Gastrocnemius medialis (tissue), 4 donors: ENCODE results near the gene INPP5F. TPM values are rescaled to one million over a fixed set of nuclear protein-coding genes. Genes with fewer than 3 reads are reported as not detected.

Experiments used
- ATAC-seq, 2 donors: fragments of 150-250 bp; one replicate each; pipeline ENCODE4 v1.9.1; 2016
- DNase-seq, 2 donors: peaks; one replicate each; pipeline ENCODE4 v3.0.0-alpha.2; 2019
- H3K27ac ChIP-seq, 4 donors: fragments of 200-600 bp; sonication (generic); 1 replicate in 1 of 4; 2 replicates in 3 of 4; pipeline ENCODE4 v1.5.1; 2016 to 2018; ENCODE audit warnings: mild to moderate bottlenecking in 2 of 4, moderate library complexity in 1 of 4
- H3K27me3 ChIP-seq, 3 donors: fragments of 200-600 bp; sonication (generic) in 2 of 3; 1 replicate in 1 of 3; 2 replicates in 2 of 3; pipeline versions ENCODE4 v1.5.1 to v1.6.0; 2016 to 2019; ENCODE audit warnings: mild to moderate bottlenecking in 1 of 3, moderate library complexity in 1 of 3
- H3K36me3 ChIP-seq, 2 donors: fragments of 200-600 bp; sonication (generic) in 1 of 2; one replicate each; pipeline ENCODE4 v1.5.1; 2017 to 2018
- H3K4me1 ChIP-seq, 2 donors: fragments of 200-600 bp; sonication (generic) in 1 of 2; one replicate each; pipeline ENCODE4 v1.5.1; 2016 to 2017; ENCODE audit warnings: mild to moderate bottlenecking in 2 of 2
- H3K4me3 ChIP-seq, 4 donors: fragments of 200-600 bp; sonication (generic) in 3 of 4; 1 replicate in 1 of 4; 2 replicates in 3 of 4; pipeline ENCODE4 v1.5.1; 2016 to 2019; ENCODE audit warnings: mild to moderate bottlenecking in 2 of 4
- H3K9me3 ChIP-seq, 3 donors: fragments of 200-600 bp; sonication (generic) in 2 of 3; 1 replicate in 1 of 3; 2 replicates in 2 of 3; pipeline ENCODE4 v1.5.1; 2016 to 2019
- POLR2A ChIP-seq, 2 donors: fragments of 450-650 bp; IDR thresholded peaks; one replicate each; pipeline ENCODE4 v1.6.1; 2017; ENCODE audit warnings: antibody characterized with exemption in 2 of 2, mild to moderate bottlenecking in 2 of 2, moderate library complexity in 2 of 2
- in situ Hi-C, 4 donors: fragments of 200-750 bp; cut with MboI; loops; one replicate each; pipeline versions ENCODE4 v1.15.0 to v1.8.0; 2017; ENCODE audit warnings: low sequenced_read_pairs in 4 of 4
- intact Hi-C: fragments of 100-400 bp; cut with DNase I; formaldehyde crosslinking; loops from one replicate; pipeline ENCODE4 v1.15.1; 2023; ENCODE audit warnings: low total_unique reads
- total RNA-seq, 4 donors: library from RNA; depleted of rRNA; stranded (reverse); fragments of >200 nt; gene quantifications; one replicate each; pipeline versions ENCODE4 v1.1.0 to v1.2.3, GENCODE V29; 2016
- TF ChIP-seq, protein P1 (sequence below), 5 experiments: fragments of 450-650 bp in 3 of 5; fragments of 200-600 bp in 2 of 5; sonication (generic) in 2 of 5; IDR thresholded peaks in 4 of 5; conservative IDR thresholded peaks in 1 of 5; 1 replicate in 4 of 5; 2 replicates in 1 of 5; pipeline ENCODE4 v1.5.1; 2016 to 2019; ENCODE audit warnings: antibody characterized with exemption in 5 of 5, mild to moderate bottlenecking in 3 of 5, moderate library complexity in 3 of 5

The INPP5F gene
- total RNA-seq, 4 donors from 2014 or later, result 8.7 to 11.6 (median 10.5) TPM

GRCh38 chr10:119755446-119755845 is 29.6 kb downstream of the INPP5F start:
- Histone ChIP-seq H3K4me3 (no peak overlapping the region), H3K27ac (no peak overlapping the region), H3K9me3 (no peaks in the 10 kb centered on the region), H3K27me3 (no peaks in the 10 kb centered on the region), H3K36me3 (no peaks in the 10 kb centered on the region), H3K4me1 (peaks cover 7% of the 10 kb centered on the region in 2 donors)
- no peak for DNase-seq
- in situ Hi-C loops, result loop anchor here in 1 of 4 donors (10.0 kb wide), 1 partner anchor 99 kb away; no protein-coding TSS in a partner anchor
- TF ChIP-seq, protein P1, sequence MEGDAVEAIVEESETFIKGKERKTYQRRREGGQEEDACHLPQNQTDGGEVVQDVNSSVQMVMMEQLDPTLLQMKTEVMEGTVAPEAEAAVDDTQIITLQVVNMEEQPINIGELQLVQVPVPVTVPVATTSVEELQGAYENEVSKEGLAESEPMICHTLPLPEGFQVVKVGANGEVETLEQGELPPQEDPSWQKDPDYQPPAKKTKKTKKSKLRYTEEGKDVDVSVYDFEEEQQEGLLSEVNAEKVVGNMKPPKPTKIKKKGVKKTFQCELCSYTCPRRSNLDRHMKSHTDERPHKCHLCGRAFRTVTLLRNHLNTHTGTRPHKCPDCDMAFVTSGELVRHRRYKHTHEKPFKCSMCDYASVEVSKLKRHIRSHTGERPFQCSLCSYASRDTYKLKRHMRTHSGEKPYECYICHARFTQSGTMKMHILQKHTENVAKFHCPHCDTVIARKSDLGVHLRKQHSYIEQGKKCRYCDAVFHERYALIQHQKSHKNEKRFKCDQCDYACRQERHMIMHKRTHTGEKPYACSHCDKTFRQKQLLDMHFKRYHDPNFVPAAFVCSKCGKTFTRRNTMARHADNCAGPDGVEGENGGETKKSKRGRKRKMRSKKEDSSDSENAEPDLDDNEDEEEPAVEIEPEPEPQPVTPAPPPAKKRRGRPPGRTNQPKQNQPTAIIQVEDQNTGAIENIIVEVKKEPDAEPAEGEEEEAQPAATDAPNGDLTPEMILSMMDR (IDR thresholded peaks at IDR 0.05 in 4 of 5, conservative IDR thresholded peaks at IDR 0.05 in 1 of 5), result no peak
- no peak for TF ChIP-seq POLR2A (IDR thresholded peaks at IDR 0.05)
- intact Hi-C loops, result no loop called here
- ATAC-seq, result no peak

GRCh38 chr10:119758448-119759195 is 32.8 kb downstream of the INPP5F start:
- Histone ChIP-seq H3K9me3 (no peaks in the 10 kb centered on the region), H3K27ac (no peak overlapping the region), H3K36me3 (no peaks in the 10 kb centered on the region), H3K27me3 (no peaks in the 10 kb centered on the region), H3K4me3 (no peak overlapping the region), H3K4me1 (peaks cover 0 to 5% of the 10 kb centered on the region in 2 donors)
- in situ Hi-C loops (loop anchor here in 1 of 4 donors (10.0 kb wide), 1 partner anchor 96 kb away; no protein-coding TSS in a partner anchor), intact Hi-C loops (no loop called here)
- no peak for TF ChIP-seq POLR2A (IDR thresholded peaks at IDR 0.05)
- TF ChIP-seq, protein P1 (IDR thresholded peaks at IDR 0.05 in 4 of 5, conservative IDR thresholded peaks at IDR 0.05 in 1 of 5), result no peak
- no peak for ATAC-seq
- no peak for DNase-seq

GRCh38 chr10:119759832-119760231 is 34.0 kb downstream of the INPP5F start:
- Histone ChIP-seq H3K27me3 (no peaks in the 10 kb centered on the region), H3K27ac (no peak overlapping the region), H3K36me3 (no peaks in the 10 kb centered on the region), H3K4me1 (no peaks in the 10 kb centered on the region), H3K4me3 (no peak overlapping the region), H3K9me3 (no peaks in the 10 kb centered on the region)
- TF ChIP-seq POLR2A (IDR thresholded peaks at IDR 0.05), result no peak
- TF ChIP-seq, protein P1 (IDR thresholded peaks at IDR 0.05 in 4 of 5, conservative IDR thresholded peaks at IDR 0.05 in 1 of 5), result no peak
- ATAC-seq, result no peak
- intact Hi-C loops (no loop called here), in situ Hi-C loops (loop anchor here in 1 of 4 donors (10.0 kb wide), 1 partner anchor 95 kb away; no protein-coding TSS in a partner anchor)
- DNase-seq, result no peak

GRCh38 chr10:119761106-119761505 is 35.3 kb downstream of the INPP5F start:
- Histone ChIP-seq H3K27me3 (no peaks in the 10 kb centered on the region), H3K4me1 (no peaks in the 10 kb centered on the region), H3K4me3 (no peak overlapping the region), H3K27ac (peak overlapping the region in 2 of 4 donors; percentile 6 to 29), H3K36me3 (no peaks in the 10 kb centered on the region), H3K9me3 (no peaks in the 10 kb centered on the region)
- intact Hi-C loops (no loop called here), in situ Hi-C loops (no loop called here)
- TF ChIP-seq, protein P1 (IDR thresholded peaks at IDR 0.05 in 4 of 5, conservative IDR thresholded peaks at IDR 0.05 in 1 of 5), result no peak
- TF ChIP-seq POLR2A (IDR thresholded peaks at IDR 0.05), result no peak
- ATAC-seq (peak; percentile 86 to 88), DNase-seq (no peak)
